Suprapubic skin (tissue), 4 donors: ENCODE data around the gene SH3PXD2B.

Source experiments
- CTCF ChIP-seq, 2 donors: fragments of 200-600 bp in 1 of 2; fragments of 450-650 bp in 1 of 2; sonication (generic) in 1 of 2; IDR thresholded peaks; one replicate each; pipeline ENCODE4 v1.5.1; 2016 to 2019; ENCODE audit warnings: antibody characterized with exemption in 2 of 2, mild to moderate bottlenecking in 1 of 2, moderate library complexity in 1 of 2
- EP300 ChIP-seq: sonication (generic); formaldehyde crosslinking; IDR thresholded peaks from one replicate; pipeline ENCODE4 v1.6.1; 2017; ENCODE audit warnings: antibody characterized with exemption
- POLR2A ChIP-seq, 2 donors: fragments of 450-650 bp; IDR thresholded peaks; one replicate each; pipeline ENCODE4 v1.6.1; 2017; ENCODE audit warnings: antibody characterized with exemption in 2 of 2, mild to moderate bottlenecking in 2 of 2, moderate library complexity in 2 of 2
- POLR2AphosphoS5 ChIP-seq, 3 donors: sonication (generic); formaldehyde crosslinking; IDR thresholded peaks; one replicate each; pipeline ENCODE4 v1.6.1; 2017; ENCODE audit warnings: antibody characterized with exemption in 3 of 3

GRCh38 chr5:172429201-172429940 lies 25.0 kb downstream of the SH3PXD2B start:
- TF ChIP-seq POLR2AphosphoS5 (IDR thresholded peaks at IDR 0.05) = peak in 2 of 3 donors; percentile 10 to 41
- TF ChIP-seq CTCF (IDR thresholded peaks at IDR 0.05) = no peak
- TF ChIP-seq POLR2A (IDR thresholded peaks at IDR 0.05) = no peak
- TF ChIP-seq EP300 = no peak
